Glutamatergic neuron (in vitro differentiated cells): Measurements from ENCODE around the gene RHOC. TPM values are rescaled to one million over a fixed set of nuclear protein-coding genes. Genes with fewer than 3 reads are reported as not detected.
"Not testable (repeated sequence)": the region's sequence is repeated elsewhere in the genome, so short reads cannot be mapped to it uniquely, and the experiment has no call there.

Source experiments
- DNase-seq: peaks from one replicate; pipeline ENCODE4 v3.0.0; 2022
- H3K27ac Mint-ChIP-seq: one replicate; pipeline ENCODE4 v1.8.0; 2020; ENCODE audit warnings: mild to moderate bottlenecking, mixed read lengths, inconsistent platforms; ENCODE audit not compliant: unreplicated experiment
- H3K27me3 Mint-ChIP-seq: one replicate; pipeline ENCODE4 v1.8.0; 2020; ENCODE audit warnings: mild to moderate bottlenecking, moderate library complexity, mixed read lengths, inconsistent platforms; ENCODE audit not compliant: unreplicated experiment
- H3K36me3 Mint-ChIP-seq: one replicate; pipeline ENCODE4 v1.8.0; 2020; ENCODE audit warnings: mild to moderate bottlenecking, mixed read lengths, inconsistent platforms; ENCODE audit not compliant: unreplicated experiment
- H3K4me1 Mint-ChIP-seq: one replicate; pipeline ENCODE4 v1.8.0; 2020; ENCODE audit warnings: mild to moderate bottlenecking, low read depth, mixed read lengths, inconsistent platforms; ENCODE audit not compliant: unreplicated experiment
- H3K4me3 Mint-ChIP-seq: one replicate; pipeline ENCODE4 v1.8.0; 2020; ENCODE audit warnings: mild to moderate bottlenecking, mixed read lengths, inconsistent platforms; ENCODE audit not compliant: unreplicated experiment
- H3K9me3 Mint-ChIP-seq: one replicate; pipeline ENCODE4 v1.8.0; 2020; ENCODE audit warnings: mild to moderate bottlenecking, moderate library complexity, mixed read lengths, inconsistent platforms; ENCODE audit not compliant: unreplicated experiment
- CTCF ChIP-seq: fragments of 200-600 bp; sonication (generic); IDR thresholded peaks from one replicate; pipeline ENCODE4 v1.5.0; 2021; ENCODE audit not compliant: partially characterized antibody, unreplicated experiment
- total RNA-seq: library from RNA; stranded (reverse); fragmentation: NEBNext Ultra II Directional; extraction: Animal tissue kit (Norgen Biotek cat#: 25700); gene quantifications from one replicate; pipeline ENCODE4 v1.2.1, GENCODE V29; 2021; ENCODE audit not compliant: unreplicated experiment

RHOC gene
- total RNA-seq, 1 donor from 2014 or later, result 130 TPM

DNA sequence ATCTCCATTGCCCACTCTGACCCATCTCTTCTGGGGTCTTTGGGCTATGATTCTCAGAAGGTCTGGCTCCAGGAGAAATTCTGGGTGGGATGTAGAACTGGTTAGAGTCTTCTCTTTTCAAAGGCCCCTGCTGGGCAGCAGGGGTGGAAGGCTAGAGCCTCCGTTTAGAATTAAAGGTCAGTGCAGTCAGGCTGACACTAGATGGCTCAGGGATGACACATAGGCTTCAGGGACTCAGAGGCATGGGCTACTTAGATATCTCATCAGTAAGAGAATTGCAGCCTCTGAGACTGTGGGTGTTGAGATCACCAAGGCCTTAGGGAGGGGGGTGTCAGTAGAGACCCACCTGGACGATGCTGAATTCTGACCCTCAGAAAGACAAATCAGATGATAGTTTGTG lies 20.8 kb upstream of the RHOC start:
- TF ChIP-seq CTCF, result no peak
- Mint-ChIP-seq H3K27me3 (peaks cover 8% of the 10 kb centered on the region), H3K4me3 (no peak overlapping the region), H3K36me3 (no peaks in the 10 kb centered on the region), H3K4me1 (peaks cover 10% of the 10 kb centered on the region), H3K27ac (no peak overlapping the region), H3K9me3 (peaks cover 3% of the 10 kb centered on the region)
- DNase-seq, result no peak

DNA sequence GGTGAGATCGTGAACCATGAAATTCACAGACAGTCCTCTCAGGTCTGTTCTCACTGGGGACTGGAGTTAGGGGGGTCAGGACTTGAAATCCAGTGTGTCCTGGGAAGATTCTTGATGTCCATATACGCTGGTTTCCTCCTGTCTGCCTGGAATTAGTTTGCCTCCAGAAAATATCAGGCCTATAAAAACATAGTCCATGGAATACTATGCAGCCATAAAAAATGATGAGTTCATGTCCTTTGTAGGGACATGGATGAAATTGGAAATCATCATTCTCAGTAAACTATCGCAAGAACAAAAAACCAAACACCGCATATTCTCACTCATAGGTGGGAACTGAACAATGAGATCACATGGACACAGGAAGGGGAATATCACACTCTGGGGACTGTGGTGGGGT lies 17.3 kb upstream of the RHOC start:
- not testable (repeated sequence) for H3K27ac Mint-ChIP-seq, H3K4me3 Mint-ChIP-seq, H3K9me3 Mint-ChIP-seq, DNase-seq, H3K36me3 Mint-ChIP-seq
- Mint-ChIP-seq H3K27me3 (peaks cover 13% of the 10 kb centered on the region), H3K4me1 (peaks cover 12% of the 10 kb centered on the region)

DNA sequence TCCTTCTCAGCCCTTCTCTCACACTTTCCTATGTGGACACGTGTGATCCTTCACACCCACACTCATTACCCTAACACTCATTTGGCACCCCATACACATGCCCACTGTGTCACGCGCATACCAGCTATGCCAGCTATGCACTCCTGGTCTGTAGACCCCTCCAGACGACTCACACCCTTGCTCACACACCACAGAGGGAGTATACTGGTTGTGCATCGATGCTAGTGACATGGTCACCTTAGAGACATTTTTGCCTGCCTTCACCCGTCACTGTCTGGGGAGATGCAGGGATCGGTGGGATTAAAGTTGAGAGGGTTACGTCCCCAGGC lies 16.5 kb upstream of the RHOC start:
- no peak for TF ChIP-seq CTCF
- Mint-ChIP-seq H3K27ac (peak overlapping the region; percentile 63), H3K4me3 (peak overlapping the region; percentile 51), H3K27me3 (peaks cover 14% of the 10 kb centered on the region), H3K9me3 (peaks cover 8% of the 10 kb centered on the region), H3K4me1 (peaks cover 12% of the 10 kb centered on the region), H3K36me3 (no peaks in the 10 kb centered on the region)
- no peak for DNase-seq

DNA sequence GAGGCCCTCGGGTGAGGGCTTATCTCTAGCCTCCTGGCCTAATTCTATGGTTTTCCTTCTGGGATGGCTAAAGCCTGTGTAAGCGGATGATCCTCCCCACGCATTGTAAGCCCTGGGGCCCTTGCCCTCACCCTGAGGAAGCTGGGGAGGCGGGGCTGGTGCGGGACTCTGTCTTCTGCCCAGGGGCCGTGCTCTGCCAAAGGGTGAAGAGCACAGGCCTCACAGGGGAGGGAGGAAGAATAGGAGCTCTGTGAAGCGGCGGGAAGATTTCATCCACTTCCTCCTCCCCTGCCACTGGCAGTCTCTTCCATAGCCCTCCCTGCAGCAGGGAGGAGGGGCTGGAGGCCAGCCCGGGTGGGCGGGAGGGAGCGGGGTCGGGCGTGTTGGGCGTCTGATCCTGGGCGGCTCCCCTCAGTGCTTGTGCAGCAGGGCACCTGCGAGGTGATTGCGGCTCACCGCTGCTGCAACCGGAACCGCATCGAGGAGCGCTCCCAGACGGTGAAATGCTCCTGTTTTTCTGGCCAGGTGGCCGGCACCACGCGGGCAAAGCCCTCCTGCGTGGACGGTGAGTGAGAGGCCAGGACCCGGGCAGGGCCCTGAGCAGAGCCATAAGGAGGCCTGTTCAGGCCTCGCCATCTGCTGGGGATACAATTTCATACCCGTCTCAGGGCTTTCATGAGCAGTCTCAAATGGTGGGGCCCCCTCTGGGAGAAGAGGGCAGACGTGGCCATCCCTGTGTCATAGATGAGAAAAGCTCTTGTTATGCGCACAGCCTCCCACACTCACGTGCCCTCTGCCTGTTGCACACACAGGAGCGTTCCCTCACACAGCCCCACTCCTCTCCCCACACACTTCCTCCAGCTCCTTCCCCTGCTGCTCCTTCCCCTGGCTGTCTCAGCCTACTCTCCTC lies 15.9 kb upstream of the RHOC start:
- peak; percentile 62 for DNase-seq

DNA sequence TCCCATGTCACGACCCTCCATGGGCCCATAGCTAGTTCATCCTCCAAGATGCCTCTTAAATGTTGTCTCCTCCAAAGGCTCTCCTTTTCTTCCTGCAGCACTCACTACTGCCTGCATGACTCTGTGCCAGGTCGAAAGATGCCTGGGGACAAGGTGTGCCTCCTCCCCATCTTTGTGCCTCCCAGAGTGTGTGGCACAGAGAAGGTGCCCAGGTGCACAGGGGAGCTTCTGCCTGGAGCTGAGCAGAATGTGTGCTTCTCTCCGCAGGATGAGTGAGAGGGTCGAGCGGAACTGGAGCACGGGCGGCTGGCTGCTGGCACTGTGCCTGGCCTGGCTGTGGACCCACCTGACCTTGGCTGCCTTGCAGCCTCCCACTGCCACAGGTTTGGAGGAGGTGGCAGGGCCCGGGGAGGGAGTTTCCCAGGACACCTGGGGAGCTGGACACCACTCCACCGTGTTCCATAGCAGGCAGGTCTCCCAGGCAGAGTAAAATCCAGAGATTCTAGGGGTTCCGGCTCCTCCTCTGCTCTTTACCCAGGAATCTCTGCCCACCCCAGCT lies 15.1 kb upstream of the RHOC start:
- Mint-ChIP-seq H3K36me3 (no peaks in the 10 kb centered on the region), H3K27ac (peak overlapping the region; percentile 82), H3K4me1 (peaks cover 12% of the 10 kb centered on the region), H3K4me3 (no peak overlapping the region), H3K9me3 (peaks cover 8% of the 10 kb centered on the region), H3K27me3 (peaks cover 14% of the 10 kb centered on the region)
- no peak for TF ChIP-seq CTCF
- DNase-seq, result no peak

More for the DNA sequence above, 15.9 kb upstream of the RHOC start:
- peak overlapping the region; percentile 81 for H3K4me3 Mint-ChIP-seq
- H3K9me3 Mint-ChIP-seq, result peaks cover 8% of the 10 kb centered on the region
- H3K27me3 Mint-ChIP-seq, result peaks cover 14% of the 10 kb centered on the region
- peaks cover 12% of the 10 kb centered on the region for H3K4me1 Mint-ChIP-seq
- peak overlapping the region; percentile 82 for H3K27ac Mint-ChIP-seq
- no peak for TF ChIP-seq CTCF
- H3K36me3 Mint-ChIP-seq, result no peaks in the 10 kb centered on the region

DNA sequence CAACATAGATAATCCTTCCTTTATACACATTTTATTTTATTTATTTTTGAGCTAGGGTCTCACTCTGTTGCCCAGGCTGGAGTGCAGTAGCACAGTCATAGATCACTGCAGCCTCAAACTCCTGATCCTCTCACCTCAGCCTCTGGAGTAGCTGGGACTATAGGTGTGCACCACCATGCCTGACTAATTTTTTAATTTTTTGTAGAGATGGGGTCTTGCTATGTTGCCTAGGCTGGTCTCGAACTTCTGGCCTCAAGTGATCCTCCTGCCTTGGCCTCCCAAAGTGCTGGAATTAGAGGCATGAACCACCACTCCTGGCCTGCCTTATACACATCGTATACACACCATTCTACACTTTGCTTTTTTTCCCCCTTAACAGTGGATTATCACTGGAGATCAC lies 14.4 kb upstream of the RHOC start:
- not testable (repeated sequence) for DNase-seq, H3K36me3 Mint-ChIP-seq, H3K4me3 Mint-ChIP-seq, H3K9me3 Mint-ChIP-seq, H3K27ac Mint-ChIP-seq
- Mint-ChIP-seq H3K4me1 (peaks cover 12% of the 10 kb centered on the region), H3K27me3 (peaks cover 11% of the 10 kb centered on the region)
